Lung (tissue), 12 donors: ENCODE data around the gene CEACAM3. TPM values are rescaled to one million over a fixed set of nuclear protein-coding genes. Genes with fewer than 3 reads are reported as not detected.

Experiments
- ATAC-seq: fragments of 200-7000 bp; cut with Tn5 transposase; one replicate; pipeline ENCODE4 v1.9.1; 2020; ENCODE audit warnings: moderate number of reproducible peaks; ENCODE audit not compliant: insufficient read depth, low FRiP score
- DNase-seq, 3 donors: peaks; one replicate each; pipeline ENCODE4 v3.0.0-alpha.2; 2013 to 2017
- H3K27ac ChIP-seq, 2 donors: one replicate each; pipeline ENCODE4 v1.5.1; 2013; ENCODE audit warnings: mild to moderate bottlenecking in 2 of 2, moderate library complexity in 2 of 2, control low read depth in 1 of 2, inconsistent platforms in 1 of 2, low read depth in 1 of 2, low read length in 1 of 2
- H3K27me3 ChIP-seq, 3 donors: one replicate each; pipeline ENCODE4 v1.5.1; 2013; ENCODE audit warnings: low read length in 2 of 3; ENCODE audit not compliant: control insufficient read depth in 3 of 3, insufficient read depth in 3 of 3
- H3K36me3 ChIP-seq, 4 donors: one replicate each; pipeline ENCODE4 v1.5.1; 2013; ENCODE audit warnings: low read length in 4 of 4, mild to moderate bottlenecking in 1 of 4, moderate library complexity in 1 of 4; ENCODE audit not compliant: control insufficient read depth in 4 of 4, insufficient read depth in 4 of 4
- H3K4me1 ChIP-seq, 5 donors: one replicate each; pipeline ENCODE4 v1.5.1; 2013; ENCODE audit warnings: low read length in 5 of 5, mild to moderate bottlenecking in 2 of 5, moderate library complexity in 1 of 5; ENCODE audit not compliant: control insufficient read depth in 5 of 5, insufficient read depth in 5 of 5
- H3K4me3 ChIP-seq: one replicate; pipeline ENCODE4 v1.5.1; 2013; ENCODE audit warnings: mild to moderate bottlenecking, control low read depth, moderate library complexity
- H3K9ac ChIP-seq, 2 donors: one replicate each; pipeline ENCODE4 v1.5.1; 2013; ENCODE audit warnings: low read length in 2 of 2, control low read depth in 1 of 2; ENCODE audit not compliant: insufficient read depth in 1 of 2
- H3K9me3 ChIP-seq, 4 donors: one replicate each; pipeline ENCODE4 v1.5.1; 2013; ENCODE audit warnings: low read length in 3 of 4, mild to moderate bottlenecking in 1 of 4, moderate library complexity in 1 of 4; ENCODE audit not compliant: control insufficient read depth in 4 of 4, insufficient read depth in 3 of 4
- WGBS, 2 donors: extraction: QIAGEN DNeasy Blood & Tissue Kit; methylation state at CpG; one replicate each; pipeline ENCODE4 v1.1.7; 2013; 5-methylcytosine and 5-hydroxymethylcytosine counted together
- polyA plus RNA-seq, 2 donors: library from polyadenylated mRNA; stranded (reverse); fragments of 200-250 nt; gene quantifications; one replicate each; pipeline ENCODE4 v1.2.1, GENCODE V29; 2013
- total RNA-seq, 2 donors: library from RNA; depleted of rRNA in 1 of 2; stranded (reverse); fragments of >200 nt in 1 of 2; gene quantifications; one replicate each; pipeline ENCODE4 v1.2.1, GENCODE V29; 2014 to 2021
- TF ChIP-seq, protein P1 (sequence below): IDR thresholded peaks from 2 replicates; pipeline ENCODE4 v1.5.1; 2012; ENCODE audit warnings: mild to moderate bottlenecking; ENCODE audit errors: control extremely low read depth, extremely low read depth
- donor health status: control.
- donor health status: control.
- donor health status: Bipolar disorder and iron deficiency.
- donor health status: healthy.
- donor health status: DM: yes; HTN: yes; CAD: no.

CEACAM3 gene
- total and polyA plus RNA-seq, 4 donors: 1.2 to 21.9 (median 3.7) TPM

DNA sequence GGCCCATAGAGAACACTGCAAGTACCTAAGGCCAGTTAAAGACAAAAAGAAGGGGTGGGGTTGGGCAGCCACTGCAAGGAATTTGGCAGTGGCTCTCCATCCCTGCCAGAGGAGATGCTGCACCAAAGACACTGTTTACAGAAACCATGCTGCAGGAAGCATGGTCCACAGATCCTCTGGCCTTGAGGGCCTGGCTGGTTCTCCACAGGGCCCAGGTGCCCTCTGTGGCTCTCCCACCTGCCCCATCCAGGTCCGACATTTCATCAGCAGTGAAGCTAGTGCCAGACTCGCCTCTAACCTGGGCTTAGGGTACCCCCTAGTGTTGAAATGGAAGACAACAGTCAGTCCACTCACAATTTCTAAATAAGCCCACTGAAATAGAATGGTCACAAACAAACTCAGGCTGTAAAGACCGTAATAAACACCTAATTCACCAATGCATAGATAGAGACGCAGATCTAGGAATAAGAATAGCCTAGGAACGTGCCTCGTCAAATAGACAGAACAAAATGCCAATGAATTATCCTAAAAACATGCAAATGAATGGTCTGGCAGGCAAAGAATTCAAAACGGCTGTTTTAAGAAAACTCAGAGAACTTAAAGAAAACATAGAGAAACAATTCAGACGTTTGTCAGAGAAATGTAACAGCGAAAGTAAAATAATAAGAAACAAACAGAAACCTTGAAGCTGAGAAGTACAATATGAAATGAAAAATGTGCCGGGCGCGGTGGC, 24.8 kb downstream of the CEACAM3 start:
- Histone ChIP-seq H3K9me3 (no peaks in the 10 kb centered on the region), H3K36me3 (no peaks in the 10 kb centered on the region), H3K4me3 (no peak overlapping the region), H3K27me3 (no peaks in the 10 kb centered on the region), H3K4me1 (no peaks in the 10 kb centered on the region), H3K9ac (no peak overlapping the region), H3K27ac (no peak overlapping the region)
- peak in 2 of 3 donors; percentile 15 to 31 for DNase-seq
- WGBS, 2 donors: 35 to 39% methylated on average over 12 of the region's 12 CpGs
- peak; percentile 79 for ATAC-seq
- TF ChIP-seq, protein P1, sequence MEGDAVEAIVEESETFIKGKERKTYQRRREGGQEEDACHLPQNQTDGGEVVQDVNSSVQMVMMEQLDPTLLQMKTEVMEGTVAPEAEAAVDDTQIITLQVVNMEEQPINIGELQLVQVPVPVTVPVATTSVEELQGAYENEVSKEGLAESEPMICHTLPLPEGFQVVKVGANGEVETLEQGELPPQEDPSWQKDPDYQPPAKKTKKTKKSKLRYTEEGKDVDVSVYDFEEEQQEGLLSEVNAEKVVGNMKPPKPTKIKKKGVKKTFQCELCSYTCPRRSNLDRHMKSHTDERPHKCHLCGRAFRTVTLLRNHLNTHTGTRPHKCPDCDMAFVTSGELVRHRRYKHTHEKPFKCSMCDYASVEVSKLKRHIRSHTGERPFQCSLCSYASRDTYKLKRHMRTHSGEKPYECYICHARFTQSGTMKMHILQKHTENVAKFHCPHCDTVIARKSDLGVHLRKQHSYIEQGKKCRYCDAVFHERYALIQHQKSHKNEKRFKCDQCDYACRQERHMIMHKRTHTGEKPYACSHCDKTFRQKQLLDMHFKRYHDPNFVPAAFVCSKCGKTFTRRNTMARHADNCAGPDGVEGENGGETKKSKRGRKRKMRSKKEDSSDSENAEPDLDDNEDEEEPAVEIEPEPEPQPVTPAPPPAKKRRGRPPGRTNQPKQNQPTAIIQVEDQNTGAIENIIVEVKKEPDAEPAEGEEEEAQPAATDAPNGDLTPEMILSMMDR: peak; percentile 41

DNA sequence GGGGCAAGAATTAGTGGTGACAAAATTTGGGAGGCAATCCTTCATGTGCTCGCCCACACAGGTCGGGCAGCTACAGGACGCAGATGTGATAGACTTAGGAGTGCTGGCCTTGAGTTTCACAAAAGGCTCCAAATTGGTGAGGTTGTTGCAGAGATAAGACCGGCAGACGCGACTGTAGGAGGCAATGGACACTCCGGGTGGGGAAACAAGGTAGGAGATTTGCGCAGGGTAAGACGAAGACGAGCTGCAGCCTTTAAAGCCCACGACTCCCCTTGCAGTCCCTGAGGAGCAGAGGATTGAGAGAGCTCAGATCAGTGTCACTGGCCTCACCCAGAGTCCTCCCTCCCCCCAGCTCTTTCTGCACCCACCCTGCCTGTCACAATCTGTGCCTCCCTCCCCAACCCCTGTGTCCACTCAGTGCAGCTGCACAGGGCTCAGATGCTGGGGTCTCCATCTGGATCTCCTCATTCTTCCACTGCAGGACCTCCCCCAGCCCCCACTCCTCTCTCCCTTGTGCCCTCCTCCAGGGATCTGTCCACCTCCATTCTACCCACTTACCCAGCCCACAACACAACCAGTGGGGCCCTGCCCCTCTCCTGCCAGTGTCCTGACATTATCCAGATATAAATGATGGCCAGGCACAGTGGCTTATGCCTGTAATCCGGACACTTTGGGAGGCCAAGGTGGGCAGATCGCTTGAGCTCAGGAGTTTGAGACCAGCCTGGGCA, 41.8 kb downstream of the CEACAM3 start:
- ATAC-seq (no peak), DNase-seq (no peak)
- no peak overlapping the region for H3K27ac ChIP-seq
- H3K9ac ChIP-seq: no peak overlapping the region
- no peaks in the 10 kb centered on the region for H3K9me3 ChIP-seq
- no peak overlapping the region for H3K4me3 ChIP-seq
- no peaks in the 10 kb centered on the region for H3K36me3 ChIP-seq
- peaks cover 0 to 13% (median 0%) of the 10 kb centered on the region in 3 donors for H3K27me3 ChIP-seq
- 68 to 81% methylated on average over 13 of the region's 13 CpGs for WGBS, 2 donors
- TF ChIP-seq, protein P1: no peak
- no peaks in the 10 kb centered on the region for H3K4me1 ChIP-seq

DNA sequence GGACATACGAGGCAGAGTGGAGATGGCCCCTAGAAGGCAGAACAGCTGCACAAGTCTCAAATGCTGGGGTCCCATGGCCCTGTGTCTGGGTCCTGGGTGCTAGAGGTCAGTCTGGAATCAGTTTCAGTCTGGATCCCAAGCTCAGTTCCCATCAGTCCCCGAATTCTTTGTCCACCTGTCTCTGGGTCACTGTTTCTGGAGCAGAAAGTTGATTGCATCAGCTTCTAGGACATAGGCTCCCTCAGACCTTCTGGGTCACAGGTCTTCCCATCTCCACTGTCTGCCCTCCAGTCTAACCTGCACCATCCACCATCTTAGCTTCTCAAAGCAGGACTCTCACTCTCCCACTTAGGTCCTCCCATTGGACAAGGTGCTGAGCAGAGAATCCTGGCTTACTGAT, 42.8 kb downstream of the CEACAM3 start:
- DNase-seq (no peak), ATAC-seq (no peak)
- TF ChIP-seq, protein P1: no peak
- H3K27ac ChIP-seq: no peak overlapping the region
- H3K4me3 ChIP-seq: no peak overlapping the region
- H3K9ac ChIP-seq: no peak overlapping the region
- H3K27me3 ChIP-seq: peaks cover 0 to 18% (median 0%) of the 10 kb centered on the region in 3 donors
- no peaks in the 10 kb centered on the region for H3K36me3 ChIP-seq
- no peaks in the 10 kb centered on the region for H3K4me1 ChIP-seq
- H3K9me3 ChIP-seq: no peaks in the 10 kb centered on the region
- 61 to 72% methylated on average over 2 of the region's 2 CpGs for WGBS, 2 donors
